Measurements from ENCODE around the gene SLAIN2.

DNA sequence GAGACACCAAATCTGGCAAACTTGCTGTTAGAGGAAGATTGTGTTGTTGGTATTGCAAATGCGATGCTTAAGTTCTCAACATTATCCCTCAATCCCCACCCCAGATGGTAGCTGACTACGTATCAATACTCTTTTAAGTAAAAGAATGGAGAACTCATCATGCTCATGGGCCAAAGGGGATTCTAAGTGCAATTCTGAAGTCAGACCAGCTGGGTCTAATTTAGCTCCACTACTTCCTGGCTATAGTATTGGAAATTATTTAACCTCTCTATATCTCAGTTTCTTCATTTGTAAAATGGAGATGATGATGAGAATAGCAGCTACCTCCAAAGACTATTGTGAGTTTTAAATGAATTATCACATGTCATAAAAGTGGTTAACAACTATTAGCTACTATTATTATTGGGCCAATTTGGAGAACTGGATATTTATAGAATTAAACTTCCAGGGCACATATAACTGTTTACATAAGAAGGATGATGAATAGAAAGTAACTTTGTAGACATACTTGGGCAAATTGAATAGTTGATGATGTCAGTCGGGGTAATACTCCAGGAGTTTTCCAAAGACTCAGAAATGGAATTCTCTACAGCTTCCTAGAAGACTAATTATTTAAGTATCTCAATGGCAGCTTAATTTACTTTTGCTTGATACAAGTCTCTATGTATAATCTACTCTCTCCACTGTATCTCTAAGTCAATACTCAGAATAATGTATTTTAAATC lies 5.0 kb upstream of the SLAIN2 start:
- TF ChIP-seq, protein P1, sequence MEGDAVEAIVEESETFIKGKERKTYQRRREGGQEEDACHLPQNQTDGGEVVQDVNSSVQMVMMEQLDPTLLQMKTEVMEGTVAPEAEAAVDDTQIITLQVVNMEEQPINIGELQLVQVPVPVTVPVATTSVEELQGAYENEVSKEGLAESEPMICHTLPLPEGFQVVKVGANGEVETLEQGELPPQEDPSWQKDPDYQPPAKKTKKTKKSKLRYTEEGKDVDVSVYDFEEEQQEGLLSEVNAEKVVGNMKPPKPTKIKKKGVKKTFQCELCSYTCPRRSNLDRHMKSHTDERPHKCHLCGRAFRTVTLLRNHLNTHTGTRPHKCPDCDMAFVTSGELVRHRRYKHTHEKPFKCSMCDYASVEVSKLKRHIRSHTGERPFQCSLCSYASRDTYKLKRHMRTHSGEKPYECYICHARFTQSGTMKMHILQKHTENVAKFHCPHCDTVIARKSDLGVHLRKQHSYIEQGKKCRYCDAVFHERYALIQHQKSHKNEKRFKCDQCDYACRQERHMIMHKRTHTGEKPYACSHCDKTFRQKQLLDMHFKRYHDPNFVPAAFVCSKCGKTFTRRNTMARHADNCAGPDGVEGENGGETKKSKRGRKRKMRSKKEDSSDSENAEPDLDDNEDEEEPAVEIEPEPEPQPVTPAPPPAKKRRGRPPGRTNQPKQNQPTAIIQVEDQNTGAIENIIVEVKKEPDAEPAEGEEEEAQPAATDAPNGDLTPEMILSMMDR (IDR thresholded peaks at IDR 0.05; ENCODE audit: low read depth, low read length, poor library complexity, severe bottlenecking): no peak
- TF ChIP-seq EZH2phosphoT487 (IDR thresholded peaks at IDR 0.05; ENCODE audit: borderline replicate concordance, low read length): no peak
